Sigmoid colon (tissue), 7 donors: Measurements from ENCODE around the gene ELOA. TPM values are rescaled to one million over a fixed set of nuclear protein-coding genes. Genes with fewer than 3 reads are reported as not detected.

Experiments used
- DNase-seq: peaks from one replicate; pipeline ENCODE4 v3.0.0-alpha.2; 2019
- H3K27ac ChIP-seq, 4 donors: fragments of 200-600 bp; sonication (generic); one replicate each; pipeline ENCODE4 v1.5.1; 2016 to 2019; ENCODE audit warnings: mild to moderate bottlenecking in 1 of 4
- H3K27me3 ChIP-seq, 3 donors: fragments of 200-600 bp; sonication (generic); one replicate each; pipeline ENCODE4 v1.5.1; 2019; ENCODE audit warnings: mild to moderate bottlenecking in 1 of 3
- H3K36me3 ChIP-seq, 4 donors: fragments of 200-600 bp; sonication (generic); one replicate each; pipeline ENCODE4 v1.5.1; 2016 to 2019
- H3K4me1 ChIP-seq, 4 donors: fragments of 200-600 bp; sonication (generic); one replicate each; pipeline ENCODE4 v1.5.1; 2017 to 2019
- H3K4me3 ChIP-seq, 4 donors: fragments of 200-600 bp; sonication (generic); one replicate each; pipeline ENCODE4 v1.5.1; 2017 to 2019; ENCODE audit warnings: mild to moderate bottlenecking in 2 of 4, moderate library complexity in 1 of 4
- H3K9me3 ChIP-seq, 4 donors: fragments of 200-600 bp in 3 of 4; sonication (generic) in 3 of 4; one replicate each; pipeline versions ENCODE4 v1.5.1 to v1.6.1; 2013 to 2019
- EP300 ChIP-seq, 4 donors: sonication (generic); formaldehyde crosslinking; IDR thresholded peaks; one replicate each; pipeline ENCODE4 v1.6.1; 2017; ENCODE audit warnings: antibody characterized with exemption in 4 of 4
- POLR2A ChIP-seq, 2 donors: fragments of 450-650 bp; IDR thresholded peaks; one replicate each; pipeline ENCODE4 v1.6.1; 2016; ENCODE audit warnings: antibody characterized with exemption in 2 of 2, mild to moderate bottlenecking in 2 of 2, moderate library complexity in 2 of 2
- POLR2AphosphoS5 ChIP-seq, 4 donors: sonication (generic); formaldehyde crosslinking; IDR thresholded peaks; one replicate each; pipeline ENCODE4 v1.6.1; 2017; ENCODE audit warnings: antibody characterized with exemption in 4 of 4
- WGBS, 2 donors: extraction: QIAGEN DNeasy Blood & Tissue Kit; methylation state at CpG; one replicate each; pipeline ENCODE4 v1.1.7; 2013; 5-methylcytosine and 5-hydroxymethylcytosine counted together
- intact Hi-C: fragments of 100-400 bp; cut with DNase I; formaldehyde crosslinking; loops from one replicate; pipeline ENCODE4 v1.15.1; 2023
- polyA plus RNA-seq, 3 donors: library from polyadenylated mRNA; stranded (reverse); fragments of 200-250 nt; gene quantifications; one replicate each; pipeline ENCODE4 v1.2.3, GENCODE V29; 2013
- total RNA-seq, 4 donors: library from RNA; depleted of rRNA; stranded (reverse); fragments of >200 nt; gene quantifications; one replicate each; pipeline ENCODE4 v1.1.0, GENCODE V29; 2016
- TF ChIP-seq, protein P1 (sequence below), 4 experiments: fragments of 450-650 bp in 3 of 4; fragments of 200-600 bp in 1 of 4; IDR thresholded peaks; one replicate each; pipeline ENCODE4 v1.5.1; 2016 to 2019; ENCODE audit warnings: antibody characterized with exemption in 4 of 4, mild to moderate bottlenecking in 3 of 4, moderate library complexity in 2 of 4
- donor health status: healthy with polysubstance abuse.
- donor health status: Bipolar disorder and iron deficiency.
- donor health status: healthy.

ELOA gene
- total and polyA plus RNA-seq, 7 donors, result 12.3 to 29.9 (median 25.7) TPM

DNA sequence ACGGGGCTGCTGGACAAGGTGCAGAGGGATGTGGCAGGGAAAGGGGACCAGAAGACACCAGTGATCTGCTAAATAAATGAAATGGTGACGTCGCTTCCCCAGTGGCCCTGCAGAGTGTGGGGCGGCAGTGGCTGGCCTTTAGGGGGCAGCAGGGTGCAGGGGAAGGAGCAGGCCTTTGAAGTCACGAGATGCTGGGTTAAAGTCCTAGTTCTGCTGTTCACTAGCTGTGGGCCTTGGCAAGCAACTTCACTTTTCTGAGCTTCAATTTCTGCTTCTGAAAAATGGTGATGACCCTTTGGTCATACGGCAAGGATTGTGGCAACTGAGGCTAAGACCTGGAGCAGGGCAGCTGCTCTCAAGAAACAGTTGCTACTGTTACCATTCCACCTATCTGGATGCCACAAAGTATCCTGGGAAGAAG, 66.5 kb downstream of the ELOA start:
- H3K9me3 ChIP-seq, result no peaks in the 10 kb centered on the region
- peak in 1 of 4 donors; percentile 8 for TF ChIP-seq POLR2AphosphoS5 (IDR thresholded peaks at IDR 0.05)
- no peak for TF ChIP-seq POLR2A (IDR thresholded peaks at IDR 0.05)
- no peak for TF ChIP-seq EP300 (IDR thresholded peaks at IDR 0.05)
- TF ChIP-seq, protein P1, sequence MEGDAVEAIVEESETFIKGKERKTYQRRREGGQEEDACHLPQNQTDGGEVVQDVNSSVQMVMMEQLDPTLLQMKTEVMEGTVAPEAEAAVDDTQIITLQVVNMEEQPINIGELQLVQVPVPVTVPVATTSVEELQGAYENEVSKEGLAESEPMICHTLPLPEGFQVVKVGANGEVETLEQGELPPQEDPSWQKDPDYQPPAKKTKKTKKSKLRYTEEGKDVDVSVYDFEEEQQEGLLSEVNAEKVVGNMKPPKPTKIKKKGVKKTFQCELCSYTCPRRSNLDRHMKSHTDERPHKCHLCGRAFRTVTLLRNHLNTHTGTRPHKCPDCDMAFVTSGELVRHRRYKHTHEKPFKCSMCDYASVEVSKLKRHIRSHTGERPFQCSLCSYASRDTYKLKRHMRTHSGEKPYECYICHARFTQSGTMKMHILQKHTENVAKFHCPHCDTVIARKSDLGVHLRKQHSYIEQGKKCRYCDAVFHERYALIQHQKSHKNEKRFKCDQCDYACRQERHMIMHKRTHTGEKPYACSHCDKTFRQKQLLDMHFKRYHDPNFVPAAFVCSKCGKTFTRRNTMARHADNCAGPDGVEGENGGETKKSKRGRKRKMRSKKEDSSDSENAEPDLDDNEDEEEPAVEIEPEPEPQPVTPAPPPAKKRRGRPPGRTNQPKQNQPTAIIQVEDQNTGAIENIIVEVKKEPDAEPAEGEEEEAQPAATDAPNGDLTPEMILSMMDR (IDR thresholded peaks at IDR 0.05), result peak; percentile 44 to 73 (median 58)
- DNase-seq, result peak; percentile 83
- H3K36me3 ChIP-seq, result peaks cover 0 to 44% (median 33%) of the 10 kb centered on the region in 4 donors
- intact Hi-C loops, result loop anchor here (5.0 to 10.0 kb wide), 2 partner anchors 55 to 108 kb away; partner anchors contain the start of gene FUCA1
- H3K27ac ChIP-seq, result peak overlapping the region in 3 of 4 donors; percentile 10 to 58 (median 46)
- no peaks in the 10 kb centered on the region for H3K27me3 ChIP-seq
- H3K4me1 ChIP-seq, result peaks cover 0 to 6% (median 2%) of the 10 kb centered on the region in 4 donors
- H3K4me3 ChIP-seq, result no peak overlapping the region
- 6 to 16% methylated on average over 6 of the region's 6 CpGs for WGBS, 2 donors

DNA sequence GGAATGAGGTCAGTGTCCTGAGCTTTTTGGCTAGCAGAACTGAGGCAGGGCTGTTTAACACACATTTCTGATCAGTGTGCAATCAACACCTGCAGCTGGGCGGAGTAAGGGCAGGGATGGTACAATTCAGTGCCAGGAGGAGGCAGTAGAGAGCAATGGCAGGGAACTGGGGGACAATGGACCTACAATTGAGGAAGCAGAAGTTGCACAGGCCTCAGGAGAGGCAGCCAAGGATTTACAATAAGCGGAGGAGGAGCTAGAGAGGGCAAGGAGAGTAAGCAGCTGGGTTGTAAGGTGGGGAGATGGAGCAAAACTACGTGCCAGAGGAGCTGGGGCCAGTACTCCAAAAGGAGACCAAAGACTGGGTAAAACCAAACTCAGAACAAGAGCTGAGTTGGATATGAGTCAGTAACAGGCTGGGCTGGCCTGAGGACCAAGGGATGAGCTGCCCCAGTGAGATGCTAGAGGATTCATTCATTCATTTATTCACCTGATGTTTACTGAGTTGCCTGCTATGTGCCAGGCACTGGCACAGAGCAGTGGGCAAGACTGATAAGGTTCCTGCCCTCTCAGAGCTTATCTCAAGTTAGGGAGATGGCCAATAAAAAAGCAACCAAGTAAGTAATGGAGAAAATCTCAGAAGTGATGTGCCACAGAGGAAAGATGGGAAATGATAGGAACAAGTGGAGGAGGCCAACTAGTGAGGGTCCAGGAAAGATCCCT, 67.7 kb downstream of the ELOA start:
- H3K9me3 ChIP-seq, result no peaks in the 10 kb centered on the region
- peaks cover 0 to 6% (median 2%) of the 10 kb centered on the region in 4 donors for H3K4me1 ChIP-seq
- H3K4me3 ChIP-seq, result no peak overlapping the region
- TF ChIP-seq, protein P1 (IDR thresholded peaks at IDR 0.05), result peak; percentile 8 to 64 (median 34)
- TF ChIP-seq POLR2A (IDR thresholded peaks at IDR 0.05), result no peak
- WGBS, 2 donors, result 15 to 33% methylated on average over 3 of the region's 3 CpGs
- no peak for DNase-seq
- no peaks in the 10 kb centered on the region for H3K27me3 ChIP-seq
- H3K27ac ChIP-seq, result no peak overlapping the region
- intact Hi-C loops, result loop anchor here (5.0 kb wide), 1 partner anchor 106 kb away; no protein-coding TSS in a partner anchor
- peaks cover 2 to 57% (median 40%) of the 10 kb centered on the region in 4 donors for H3K36me3 ChIP-seq

Other genes with a start within 250 kb of the ELOA start
- gene E2F2, start 212.2 kb upstream of the ELOA start, total RNA-seq, result under 1 TPM in 2 of 4 donors, not detected in 2; 0.14 to 0.28 TPM
- 10 to 100 TPM in 1 of 3 donors, 1 to 10 TPM in 2; 2.4 to 10.6 (median 6.0) TPM for gene E2F2, start 212.2 kb upstream of the ELOA start, polyA plus RNA-seq
- gene ID3, start 184.0 kb upstream of the ELOA start, total RNA-seq, result 100 to 1,000 TPM in 2 of 4 donors, 10 to 100 TPM in 2; 72.1 to 144 (median 92.6) TPM
- gene ID3, start 184.0 kb upstream of the ELOA start, polyA plus RNA-seq, result 100 to 1,000 TPM; 114 to 232 (median 220) TPM
- gene RPL11, start 51.7 kb upstream of the ELOA start, total RNA-seq, result 1,000 to 10,000 TPM in 2 of 4 donors, 100 to 1,000 TPM in 2; 735 to 1,309 (median 1,008) TPM
- gene RPL11, start 51.7 kb upstream of the ELOA start, polyA plus RNA-seq, result 1,000 to 10,000 TPM; 2,325 to 3,932 (median 2,641) TPM
- 10 to 100 TPM; 47.9 to 78.7 (median 50.9) TPM for gene PITHD1, start 34.9 kb downstream of the ELOA start, total RNA-seq
- gene PITHD1, start 34.9 kb downstream of the ELOA start, polyA plus RNA-seq, result 10 to 100 TPM; 41.2 to 47.2 (median 42.0) TPM
- gene LYPLA2, start 47.7 kb downstream of the ELOA start, total RNA-seq, result 10 to 100 TPM; 20.2 to 24.4 (median 23.3) TPM
- gene LYPLA2, start 47.7 kb downstream of the ELOA start, polyA plus RNA-seq, result 100 to 1,000 TPM in 2 of 3 donors, 10 to 100 TPM in 1; 99.6 to 121 (median 120) TPM
- 10 to 100 TPM in 1 of 4 donors, 1 to 10 TPM in 3; 7.8 to 11.5 (median 9.5) TPM for gene GALE, start 57.3 kb downstream of the ELOA start, total RNA-seq
- 100 to 1,000 TPM; 131 to 208 (median 207) TPM for gene GALE, start 57.3 kb downstream of the ELOA start, polyA plus RNA-seq
- gene HMGCL, start 82.0 kb downstream of the ELOA start, total RNA-seq, result 10 to 100 TPM; 24.8 to 47.4 (median 37.9) TPM
- 100 to 1,000 TPM in 2 of 3 donors, 10 to 100 TPM in 1; 56.6 to 156 (median 118) TPM for gene HMGCL, start 82.0 kb downstream of the ELOA start, polyA plus RNA-seq
- gene FUCA1, start 124.8 kb downstream of the ELOA start, total RNA-seq, result 10 to 100 TPM; 14.1 to 28.9 (median 21.8) TPM
- 100 to 1,000 TPM in 1 of 3 donors, 10 to 100 TPM in 2; 46.2 to 260 (median 83.1) TPM for gene FUCA1, start 124.8 kb downstream of the ELOA start, polyA plus RNA-seq
- not detected for gene CNR2, start 169.9 kb downstream of the ELOA start, total RNA-seq
- 1 to 10 TPM in 1 of 3 donors, under 1 TPM in 1, not detected in 1; 0.23 to 4.2 TPM for gene CNR2, start 169.9 kb downstream of the ELOA start, polyA plus RNA-seq
- 100 to 1,000 TPM; 111 to 198 (median 154) TPM for gene PNRC2, start 216.4 kb downstream of the ELOA start, total RNA-seq
- 100 to 1,000 TPM; 104 to 223 (median 162) TPM for gene PNRC2, start 216.4 kb downstream of the ELOA start, polyA plus RNA-seq
- gene SRSF10, start 236.9 kb downstream of the ELOA start, total RNA-seq, result 100 to 1,000 TPM in 1 of 4 donors, 10 to 100 TPM in 3; 80.6 to 105 (median 93.9) TPM
- 10 to 100 TPM; 42.6 to 61.5 (median 55.9) TPM for gene SRSF10, start 236.9 kb downstream of the ELOA start, polyA plus RNA-seq